GM21526 (cell line): ENCODE measurements around the gene TP73.
"Not testable (repeated sequence)": the region's sequence is repeated elsewhere in the genome, so short reads cannot be mapped to it uniquely, and the experiment has no call there.

Experiments used
- ATAC-seq: cut with Tn5 transposase; IDR thresholded peaks from one replicate; pipeline ENCODE4 v1.9.1; 2021; ENCODE audit warnings: moderate library complexity; ENCODE audit not compliant: unreplicated experiment, low FRiP score

The TP73 gene

GRCh38 chr1:3618531-3618880 lies 33.8 kb upstream of the TP73 start:
- ATAC-seq, result no peak

- no peak for ATAC-seq
These were observed 33.2 kb upstream of the TP73 start for GRCh38 chr1:3618881-3619671.

DNA sequence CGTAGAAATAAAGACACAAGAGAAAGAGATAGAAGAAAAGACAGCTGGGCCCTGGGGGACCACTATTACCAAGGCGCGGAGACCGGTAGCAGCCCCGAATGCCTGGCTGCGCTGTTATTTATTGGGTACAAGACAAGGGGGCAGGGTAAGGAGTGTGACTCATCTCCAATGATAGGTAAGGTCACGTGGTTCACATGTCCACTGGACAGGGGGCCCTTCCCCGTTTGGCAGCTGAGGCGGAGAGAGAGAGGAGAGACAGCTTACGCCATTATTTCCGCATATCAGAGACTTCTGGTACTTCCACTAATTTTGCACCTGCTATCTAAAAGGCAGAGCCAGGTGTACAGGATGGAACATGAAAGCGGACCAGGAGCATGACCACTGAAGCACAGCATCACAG lies 31.6 kb upstream of the TP73 start:
- ATAC-seq, result no peak

DNA sequence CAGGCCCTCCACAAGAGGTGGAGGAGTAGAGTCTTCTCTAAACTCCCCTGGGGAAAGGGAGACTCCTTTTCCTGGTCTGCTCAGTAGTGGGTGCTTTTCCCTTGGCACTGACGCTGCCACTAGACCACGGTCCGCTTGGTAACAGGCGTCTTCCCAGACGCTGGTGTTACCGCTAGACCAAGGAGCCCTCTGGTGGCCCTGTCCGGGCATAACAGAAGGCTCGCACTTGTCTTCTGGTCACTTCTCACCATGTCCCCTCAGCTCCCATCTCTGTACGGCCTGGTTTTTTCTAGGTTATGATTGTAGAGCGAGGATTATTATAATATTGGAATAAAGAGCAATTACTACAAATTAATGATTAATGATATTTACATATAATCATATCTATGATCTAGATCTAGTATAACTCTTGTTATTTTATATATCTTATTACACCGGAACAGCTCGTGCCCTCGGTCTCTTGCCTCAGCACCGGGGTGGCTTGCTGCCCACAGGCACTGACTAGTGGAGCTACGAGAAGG lies 31.1 kb upstream of the TP73 start:
- not testable (repeated sequence) for ATAC-seq

DNA sequence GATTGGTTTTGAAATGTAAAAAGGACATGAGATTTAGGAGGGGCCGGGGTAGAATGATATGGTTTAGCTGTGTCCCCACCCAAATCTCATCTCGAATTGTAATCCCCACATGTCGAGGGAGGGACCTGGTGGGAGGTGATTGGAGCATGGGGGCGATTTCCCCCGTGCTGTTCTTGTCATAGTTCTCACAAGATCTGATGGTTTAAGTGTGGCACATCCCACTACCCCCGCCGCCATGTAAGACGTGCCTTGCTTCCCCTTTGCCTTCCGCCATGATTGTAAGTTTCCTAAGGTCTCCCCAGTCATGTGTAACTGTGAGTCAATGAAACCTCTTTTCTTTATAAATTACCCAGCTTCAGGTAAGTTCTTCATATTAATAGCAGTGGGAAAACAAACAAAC lies 30.2 kb upstream of the TP73 start:
- ATAC-seq, result not testable (repeated sequence)

- ATAC-seq, result no peak
These were observed 28.7 kb upstream of the TP73 start for GRCh38 chr1:3623441-3624199.

GRCh38 chr1:3624200-3625136 lies 27.8 kb upstream of the TP73 start, which contains the start of gene TPRG1L:
TSS of gene TPRG1L (plus strand) at chr1:3625015. CDS start at chr1:3625073, 58 bp downstream.
- ATAC-seq, result peak; percentile 92

DNA sequence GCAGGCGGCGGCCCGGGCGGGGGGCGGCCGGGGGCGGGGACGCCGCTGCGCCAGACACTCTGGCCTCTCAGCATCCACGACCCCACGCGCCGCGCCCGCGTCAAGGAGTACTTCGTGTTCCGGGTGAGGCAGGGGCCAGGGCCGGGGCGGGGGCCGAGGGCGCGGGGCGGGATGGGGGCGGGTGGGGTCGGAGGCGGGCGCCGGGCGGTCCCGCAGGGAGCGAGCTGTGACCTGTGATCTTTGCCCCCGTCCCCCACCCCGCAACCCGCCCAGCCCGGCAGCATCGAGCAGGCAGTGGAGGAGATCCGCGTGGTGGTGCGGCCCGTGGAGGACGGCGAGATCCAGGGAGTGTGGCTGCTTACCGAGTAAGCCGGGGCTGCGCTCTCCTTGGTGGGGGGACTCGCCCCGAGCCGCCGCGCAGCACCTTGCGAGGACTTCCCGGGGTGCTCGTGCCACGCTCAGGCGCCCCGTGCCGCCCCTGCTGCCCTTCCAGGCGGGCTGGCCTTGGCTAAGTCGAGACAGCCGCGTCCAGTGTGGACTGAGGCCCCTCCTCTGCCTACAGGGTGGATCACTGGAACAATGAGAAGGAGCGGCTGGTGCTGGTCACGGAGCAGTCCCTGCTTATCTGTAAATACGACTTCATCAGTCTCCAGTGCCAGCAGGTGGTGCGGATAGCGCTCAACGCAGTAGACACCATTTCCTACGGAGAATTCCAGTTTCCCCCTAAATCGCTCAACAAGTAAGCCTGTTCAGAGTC lies 27.0 kb upstream of the TP73 start:
- ATAC-seq, result peak; percentile 12

- ATAC-seq, result no peak
These were observed 26.3 kb upstream of the TP73 start for GRCh38 chr1:3626025-3626424.

GRCh38 chr1:3627515-3628253 lies 24.6 kb upstream of the TP73 start:
- ATAC-seq, result no peak

GRCh38 chr1:3628445-3628844 lies 23.9 kb upstream of the TP73 start:
- no peak for ATAC-seq

- ATAC-seq, result no peak
These were observed 22.7 kb upstream of the TP73 start for GRCh38 chr1:3629561-3630160.

DNA sequence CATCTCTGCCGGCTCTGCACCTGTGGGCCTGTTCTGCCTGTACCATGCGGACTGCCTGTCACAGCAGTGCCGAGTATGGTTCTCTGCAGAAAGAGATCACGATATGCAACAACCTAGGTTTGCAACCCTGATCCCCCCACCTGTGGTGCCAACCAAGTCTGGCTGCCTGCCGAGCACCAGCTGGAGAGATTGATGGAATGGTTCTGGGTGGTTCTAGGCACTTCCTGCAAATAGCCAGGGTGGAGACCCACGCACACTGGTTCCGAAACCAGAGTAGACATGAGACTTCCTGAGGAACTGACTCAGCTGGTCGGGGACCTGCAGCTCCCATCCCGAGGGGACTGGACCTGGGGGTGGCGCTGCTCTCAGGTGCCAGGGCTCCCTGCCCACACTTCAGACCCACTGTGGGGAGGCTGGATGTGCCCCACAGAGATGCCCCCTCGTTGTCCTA lies 22.1 kb upstream of the TP73 start:
- ATAC-seq, result no peak

DNA sequence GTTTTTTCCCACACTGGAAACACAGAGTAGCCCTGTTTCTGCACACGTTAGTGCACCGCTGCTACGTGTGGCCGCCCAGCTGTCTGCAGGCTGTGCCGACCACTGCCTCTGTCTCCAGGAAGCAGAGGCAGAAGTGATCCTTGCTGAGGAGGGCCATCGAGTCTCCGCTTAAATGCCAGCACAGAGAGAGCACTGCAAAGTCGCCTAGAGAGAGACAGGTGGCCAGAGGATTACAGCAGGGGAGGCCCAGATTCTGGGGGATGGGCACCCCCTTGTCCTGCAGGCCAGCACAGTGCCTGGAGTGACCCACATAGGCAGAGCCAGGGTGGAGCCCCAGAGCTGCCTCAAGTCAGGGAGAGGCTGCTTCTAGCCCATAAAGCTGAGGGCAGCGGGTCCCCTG lies 21.4 kb upstream of the TP73 start:
- ATAC-seq, result no peak

- ATAC-seq, result no peak
These were observed 20.7 kb upstream of the TP73 start for GRCh38 chr1:3631320-3632260.

DNA sequence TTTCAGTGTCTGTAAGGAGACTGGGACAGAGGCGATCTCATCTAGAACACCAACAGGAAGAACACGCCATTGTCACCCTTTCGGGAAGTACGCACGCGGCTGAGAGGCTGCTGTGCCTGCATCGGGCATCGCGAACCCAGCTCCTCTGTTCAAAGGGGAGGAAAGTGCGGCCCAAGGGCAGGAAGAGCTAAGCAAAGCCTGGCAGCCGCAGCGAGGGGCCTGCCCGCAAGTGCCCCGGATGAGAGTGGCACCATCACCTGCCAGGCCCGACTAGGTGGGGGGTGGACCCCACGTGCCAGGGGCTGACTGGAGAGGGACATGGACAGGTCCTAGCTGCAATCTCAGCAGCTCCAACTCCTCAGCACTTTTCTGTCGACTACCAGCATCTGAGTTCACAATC lies 20.0 kb upstream of the TP73 start:
- ATAC-seq, result no peak

DNA sequence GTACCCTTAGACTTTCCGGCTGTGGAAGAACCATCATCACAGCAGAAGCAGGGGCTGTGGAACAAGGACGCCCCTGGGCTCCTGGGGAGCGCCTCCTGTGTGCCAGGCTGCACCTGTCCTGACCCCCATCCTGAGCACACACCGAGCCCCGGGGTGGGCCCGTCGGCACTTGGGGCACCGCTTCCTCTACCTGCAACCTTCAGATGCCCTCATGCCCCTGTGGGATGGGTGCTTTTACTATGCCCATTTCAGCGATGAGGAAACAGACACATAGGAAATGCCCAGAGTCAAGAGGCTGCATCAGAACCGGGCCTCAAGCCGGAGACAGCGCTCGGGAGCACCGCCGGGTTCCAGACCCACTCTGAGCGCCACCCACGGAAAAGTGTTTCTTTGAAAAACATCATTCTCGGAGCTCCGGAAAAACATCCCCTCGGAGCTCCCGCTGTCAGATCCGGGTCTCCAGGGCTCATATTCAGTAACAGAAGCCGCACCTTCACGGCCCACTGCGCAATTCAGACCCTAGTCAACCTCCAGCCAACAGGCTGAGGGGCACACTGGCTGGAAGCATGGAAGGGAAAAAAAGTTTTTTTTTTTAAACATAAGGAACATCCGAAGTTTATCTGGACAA lies 19.5 kb upstream of the TP73 start:
- no peak for ATAC-seq
